HG02870 (cell line): ENCODE data around the gene ZNF423.

Experiments used
- ATAC-seq: cut with Tn5 transposase; IDR thresholded peaks from one replicate; pipeline ENCODE4 v1.9.1; 2021; ENCODE audit warnings: mild to moderate bottlenecking, moderate library complexity; ENCODE audit not compliant: unreplicated experiment

Gene ZNF423

DNA sequence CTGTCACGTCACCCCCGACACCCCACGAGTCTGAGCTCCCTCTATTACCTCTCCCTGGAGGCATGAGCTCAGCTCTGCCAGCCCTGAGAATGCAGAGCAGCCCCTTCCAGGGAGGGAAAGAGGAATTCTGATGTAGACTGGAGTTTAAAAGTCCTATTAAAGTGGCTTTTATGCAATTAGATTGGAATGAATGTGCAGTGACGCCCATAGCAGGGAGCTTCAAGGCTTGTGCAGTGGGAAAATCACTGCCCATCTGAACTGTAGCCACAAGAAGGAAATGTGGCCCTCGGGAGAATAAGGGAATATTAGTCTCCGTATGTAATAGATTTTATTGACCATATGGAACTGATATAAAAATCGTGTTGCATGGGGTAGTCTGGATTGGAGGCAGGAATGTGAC, 66.9 kb downstream of the ZNF423 start:
- no peak for ATAC-seq

DNA sequence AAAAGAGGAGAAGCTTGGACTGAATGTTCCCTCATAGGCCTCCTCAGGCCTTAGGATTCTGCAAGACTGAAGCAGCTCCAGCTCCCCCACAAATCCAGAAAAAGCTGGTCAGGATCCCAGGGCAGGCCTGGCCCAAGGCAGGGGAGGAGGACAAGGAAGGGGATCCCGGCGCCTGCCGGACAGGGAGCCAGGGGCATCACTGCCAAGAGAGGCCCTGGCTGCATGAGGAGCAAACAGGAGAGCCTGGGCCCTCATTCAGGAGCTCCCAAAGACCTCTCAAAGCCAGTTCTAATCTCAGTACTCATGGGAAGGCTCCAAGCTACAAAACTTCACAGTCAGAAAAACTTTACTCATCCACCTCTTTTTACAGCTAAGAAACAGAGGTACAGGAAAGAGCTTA, 67.3 kb downstream of the ZNF423 start:
- no peak for ATAC-seq

DNA sequence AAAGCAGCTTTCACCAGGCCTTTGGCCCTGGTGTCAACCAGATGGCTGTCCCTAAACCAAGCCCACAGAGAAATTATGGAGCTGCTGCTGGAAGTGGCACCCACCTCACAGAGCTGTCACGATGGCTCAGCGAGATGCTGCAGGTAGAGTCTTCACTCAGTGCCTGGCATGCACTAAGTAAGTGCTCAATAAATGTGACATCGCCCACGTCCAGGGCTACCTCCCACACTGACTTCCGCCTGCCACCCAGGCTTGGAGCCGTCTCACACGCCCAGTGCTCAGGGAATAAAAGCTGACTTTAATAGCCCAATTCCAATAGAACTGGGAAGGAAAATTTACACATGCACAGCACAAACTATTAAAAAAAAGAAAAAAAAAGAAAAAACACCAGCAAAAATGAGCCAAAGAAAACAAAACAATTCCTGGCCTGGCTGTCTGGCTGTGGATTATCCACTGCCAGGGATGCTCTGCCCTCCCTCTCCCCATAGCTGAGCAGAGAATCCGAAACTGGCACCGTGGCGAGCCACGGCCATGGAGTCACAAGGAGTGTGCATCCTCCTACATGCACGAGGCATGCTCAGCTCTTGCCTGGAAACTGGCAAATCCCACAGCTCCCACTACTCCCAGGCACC, 68.9 kb downstream of the ZNF423 start:
- ATAC-seq = no peak

DNA sequence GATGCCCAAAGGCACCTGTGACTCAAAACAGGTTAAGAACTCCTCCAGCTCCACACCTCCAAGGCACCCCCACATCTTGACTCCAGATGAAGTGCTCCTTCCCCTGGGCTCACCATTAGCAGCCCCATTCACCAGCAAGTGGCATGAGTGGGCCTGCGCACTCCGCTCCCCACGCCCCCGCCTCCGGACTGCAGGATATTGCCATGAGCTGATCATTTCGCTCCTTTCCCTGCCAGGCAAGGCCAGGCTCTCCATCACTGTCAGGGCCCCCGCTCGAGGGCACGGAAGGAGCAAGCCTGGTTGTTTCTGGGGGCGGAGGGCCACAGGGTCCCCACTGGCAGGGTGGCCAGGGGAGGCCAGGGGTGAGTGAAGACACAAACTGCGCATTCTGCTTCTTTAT, 69.9 kb downstream of the ZNF423 start:
- no peak for ATAC-seq

DNA sequence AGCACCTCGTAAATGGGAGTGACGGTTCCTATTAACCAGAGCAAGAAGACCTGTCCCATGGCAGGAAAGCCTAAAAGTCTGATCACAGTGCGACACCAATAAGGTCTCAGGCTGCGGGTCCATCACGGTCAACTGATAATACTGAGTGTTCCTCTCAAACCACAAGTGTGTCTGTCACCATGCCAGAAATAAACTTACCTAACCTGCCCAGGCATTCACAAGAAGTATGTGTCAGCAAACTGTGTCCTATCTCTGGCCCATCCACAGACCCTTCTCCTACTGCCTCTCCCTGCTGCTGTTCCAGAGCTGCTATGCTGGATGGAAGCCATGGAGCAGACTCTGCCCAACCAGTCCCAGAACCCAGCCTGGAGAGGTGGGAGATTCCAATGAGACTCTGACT, 73.5 kb downstream of the ZNF423 start:
- no peak for ATAC-seq

DNA sequence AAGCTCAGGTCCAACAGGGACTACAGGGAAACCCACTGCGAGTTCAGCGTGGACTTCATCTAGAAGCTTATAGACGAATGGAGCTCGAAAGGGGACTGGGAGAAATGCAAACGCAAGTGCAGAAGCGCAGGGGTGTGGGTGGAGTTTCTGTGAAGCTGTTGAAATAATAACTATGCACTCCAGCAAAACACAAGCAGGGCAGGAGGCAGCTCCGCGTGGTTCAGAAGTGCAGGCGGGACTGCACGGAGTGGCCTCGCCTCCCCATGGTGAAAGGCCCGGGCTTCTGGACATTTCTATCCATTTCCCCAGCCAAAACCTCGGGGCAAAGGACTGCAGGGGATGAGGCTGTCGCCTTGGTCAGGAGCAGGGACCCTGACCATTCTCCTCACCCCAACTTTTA, 74.5 kb downstream of the ZNF423 start:
- no peak for ATAC-seq

DNA sequence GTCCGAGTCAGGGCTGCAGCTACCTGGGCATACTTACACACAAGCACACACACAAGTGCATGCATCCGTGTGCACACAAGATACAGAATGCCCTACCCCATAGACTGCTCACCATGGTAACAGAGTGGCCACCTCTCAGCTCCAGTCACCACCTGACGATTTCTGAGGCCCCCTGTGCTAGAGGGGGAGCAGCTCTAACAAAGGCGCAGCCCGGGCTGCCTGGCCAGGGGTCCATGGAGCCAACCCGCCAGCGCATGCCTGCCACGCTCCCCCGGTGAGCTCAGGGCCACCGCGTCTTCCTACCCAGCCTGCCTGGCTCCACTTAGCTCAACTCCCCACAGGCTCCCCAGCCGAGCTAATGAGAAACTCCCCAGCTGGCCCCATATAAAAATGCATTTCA, 75.5 kb downstream of the ZNF423 start:
- no peak for ATAC-seq

DNA sequence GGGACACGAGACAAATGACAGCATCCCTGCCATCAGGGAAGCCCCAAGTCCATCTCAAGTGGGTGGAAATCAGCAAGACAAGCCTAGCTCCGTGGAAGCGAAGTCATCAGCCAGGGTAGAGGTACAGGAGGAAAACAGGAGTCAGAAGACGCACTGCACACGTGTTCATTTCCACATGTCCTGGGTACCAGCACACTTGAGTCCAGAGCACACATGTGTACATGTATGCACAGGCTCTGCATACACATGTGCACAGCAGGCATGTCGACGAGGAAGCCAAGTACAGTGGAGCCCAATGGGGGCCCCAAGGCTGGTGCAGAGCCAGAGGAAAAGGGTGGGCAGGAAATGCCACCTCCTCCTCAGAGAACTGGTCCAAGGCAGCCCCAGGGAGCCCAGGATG, 75.9 kb downstream of the ZNF423 start:
- no peak for ATAC-seq

DNA sequence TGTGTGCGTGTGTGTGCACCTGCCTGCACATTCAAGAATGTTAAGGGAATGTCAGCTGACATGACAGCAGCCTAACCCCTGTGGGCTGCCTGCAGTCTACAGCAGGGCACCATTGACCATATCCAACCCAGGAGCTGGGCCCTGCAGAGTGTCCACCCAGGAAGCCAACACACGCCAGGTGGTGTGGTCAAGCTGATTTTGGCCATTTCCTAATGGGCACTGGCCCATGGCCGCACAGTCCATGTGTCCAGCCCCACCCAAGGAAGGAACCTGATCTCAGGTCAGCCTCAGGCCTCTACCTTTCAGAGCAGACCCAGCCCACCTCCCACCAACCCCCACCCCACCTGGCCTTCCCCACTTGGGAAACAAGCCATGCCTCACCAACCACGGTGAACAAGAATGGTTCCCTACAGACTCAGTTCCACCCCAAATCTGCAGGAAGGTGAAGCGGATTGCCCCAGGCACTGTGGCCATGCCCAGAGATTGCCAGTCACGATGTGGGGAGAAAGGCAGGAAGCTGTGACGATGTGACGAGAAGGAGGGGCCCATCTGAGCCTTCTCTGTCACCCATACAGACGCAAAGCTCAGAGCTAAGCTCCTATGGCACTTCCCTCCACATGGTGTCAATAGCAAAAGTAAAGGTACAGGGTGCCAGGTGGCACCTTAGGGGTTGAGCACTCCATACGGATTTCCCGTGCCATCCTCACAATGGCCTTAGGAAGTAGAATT, 77.5 kb downstream of the ZNF423 start:
- ATAC-seq = no peak

DNA sequence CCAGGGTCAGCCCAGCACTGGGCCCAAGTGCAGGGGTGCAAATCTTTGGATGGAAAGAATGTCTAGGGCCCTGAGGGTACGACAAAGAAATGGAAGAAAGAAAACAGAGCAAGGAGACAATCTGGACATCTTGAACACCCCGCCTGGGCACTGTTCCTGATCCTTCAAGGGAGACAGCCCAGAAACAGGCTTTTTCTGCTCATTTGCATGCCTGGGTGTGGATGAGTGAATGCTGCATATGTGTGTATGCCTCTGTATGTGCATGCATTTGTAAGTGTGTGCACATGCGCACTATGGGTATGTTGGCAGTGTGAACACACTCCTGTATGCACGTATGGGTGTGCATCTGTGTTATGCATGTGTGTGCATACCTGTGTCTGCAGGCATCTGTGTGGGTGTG, 79.2 kb downstream of the ZNF423 start:
- no peak for ATAC-seq

DNA sequence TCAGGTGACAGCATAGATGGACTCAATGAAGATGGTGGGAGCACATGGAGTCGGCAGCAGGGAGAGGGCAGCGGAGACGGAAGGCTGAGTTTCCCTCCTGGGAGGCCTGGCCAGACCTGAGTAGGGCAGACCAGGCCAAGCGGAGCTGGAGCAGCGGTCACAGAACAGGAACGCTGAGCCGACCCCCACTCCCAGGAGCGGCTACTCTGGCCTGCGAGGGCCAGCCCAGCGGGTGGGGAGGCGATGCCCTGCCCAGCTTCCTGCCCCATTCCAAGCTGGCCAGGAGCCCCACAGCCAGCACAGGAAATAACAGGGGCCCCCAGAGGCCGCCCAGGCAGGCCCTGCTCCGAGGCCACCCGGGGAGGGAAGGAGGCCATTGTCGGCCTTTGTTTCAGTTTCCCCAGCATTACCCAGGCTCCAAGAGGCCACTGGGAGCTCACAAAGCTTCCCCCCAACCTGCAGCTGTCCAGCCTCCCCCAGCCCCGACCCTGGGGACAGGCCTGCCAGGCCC, 79.8 kb downstream of the ZNF423 start:
- no peak for ATAC-seq

DNA sequence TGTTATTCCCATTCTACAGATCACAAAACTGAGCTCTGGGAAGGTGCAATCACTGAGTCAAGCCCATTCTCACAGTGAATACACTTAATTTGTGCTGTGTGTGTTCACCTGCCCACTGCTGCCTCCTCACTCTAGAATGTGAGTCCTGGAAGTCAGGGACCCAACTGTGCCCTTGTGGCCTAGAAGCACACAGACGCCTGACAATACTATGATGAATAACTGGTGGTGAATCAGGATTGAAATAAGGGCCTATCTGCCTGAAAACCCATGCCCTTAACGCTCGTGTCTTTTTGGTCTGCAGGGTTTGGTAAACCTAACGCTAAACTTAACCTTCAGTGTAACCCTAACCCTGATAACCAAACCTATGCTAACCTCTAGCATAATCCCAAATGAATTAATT, 80.3 kb downstream of the ZNF423 start:
- ATAC-seq = no peak

DNA sequence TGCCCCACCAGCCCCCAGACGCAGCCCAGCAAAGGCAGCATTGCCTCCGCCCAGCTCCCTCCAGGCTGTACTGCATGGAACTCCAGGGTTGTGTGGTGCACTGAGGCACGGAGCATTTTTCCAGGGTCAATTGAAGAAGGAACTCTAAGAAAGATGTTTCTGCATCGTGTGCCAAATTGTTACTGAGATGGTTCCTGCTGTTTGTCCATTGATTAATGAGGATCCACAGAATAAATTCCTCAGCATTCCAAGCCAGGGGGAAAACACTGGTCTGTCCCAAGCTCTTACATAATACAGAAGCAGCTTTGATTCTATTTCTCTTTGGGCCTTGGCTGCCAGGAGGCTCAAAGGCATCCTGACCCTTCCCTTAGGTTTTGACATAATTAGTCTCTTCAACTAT, 80.9 kb downstream of the ZNF423 start:
- no peak for ATAC-seq

DNA sequence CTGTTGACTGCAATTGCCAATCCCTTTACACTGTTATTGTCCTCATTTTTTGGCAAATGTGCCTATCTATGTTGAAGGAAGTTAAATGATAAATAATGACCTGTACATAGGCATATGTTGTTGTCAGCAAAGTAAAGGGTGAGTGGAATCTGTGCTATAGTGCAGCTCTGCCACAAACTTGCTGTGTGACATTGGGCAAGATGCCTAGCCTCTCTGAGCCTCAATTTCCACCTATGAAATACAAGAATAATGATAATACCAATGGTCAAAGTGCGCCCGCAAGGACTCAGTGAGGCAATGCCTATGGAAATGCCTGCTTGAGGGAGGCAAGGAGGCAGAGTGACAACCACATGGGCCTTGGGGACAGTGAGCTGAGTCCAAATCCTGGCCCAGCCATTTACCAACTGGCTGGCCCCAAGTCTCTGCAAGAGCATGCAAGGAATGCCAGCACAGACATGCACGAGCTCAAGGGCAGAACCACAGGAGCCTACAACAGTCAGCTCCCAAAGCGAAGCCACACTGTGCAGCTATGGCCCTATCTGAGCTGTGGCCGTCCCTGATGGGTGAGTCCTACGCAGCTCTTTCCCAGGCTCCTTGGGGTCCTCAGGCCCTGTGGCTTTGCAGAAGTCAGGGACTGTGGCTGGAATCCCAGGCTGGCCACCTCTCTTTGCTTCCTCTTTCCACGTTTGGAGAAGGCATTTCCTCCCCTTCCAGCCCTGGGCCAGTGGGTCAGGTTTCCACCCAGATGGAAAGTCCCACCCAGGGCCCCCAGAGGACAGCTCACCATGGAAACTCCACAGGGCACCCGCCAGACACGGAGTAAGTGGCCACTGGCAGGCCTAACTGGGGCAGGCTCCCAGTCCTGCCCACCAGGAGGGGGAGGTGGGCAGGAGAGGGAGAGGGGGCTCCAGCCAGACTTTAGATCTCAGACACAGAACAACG, 82.1 kb downstream of the ZNF423 start:
- no peak for ATAC-seq

DNA sequence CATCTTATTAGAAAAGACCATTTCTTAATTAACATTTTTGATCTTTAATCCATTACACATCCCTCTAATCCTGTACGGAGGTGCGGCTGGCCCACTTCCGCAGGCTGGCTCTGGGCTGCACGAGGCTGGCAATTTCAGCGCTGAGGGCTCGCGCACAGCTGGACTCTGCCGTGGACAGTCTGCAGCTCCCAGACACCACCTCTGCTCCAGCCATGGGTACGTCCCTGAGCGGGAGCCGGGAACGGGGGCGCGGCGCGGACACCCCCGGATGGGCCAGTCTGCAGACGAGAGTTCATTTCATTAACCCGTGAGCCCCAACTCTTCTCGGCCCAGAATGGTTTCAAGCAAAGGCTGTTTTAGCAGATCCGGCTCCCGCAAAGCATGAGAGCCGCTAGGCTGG, 87.9 kb downstream of the ZNF423 start:
- no peak for ATAC-seq

DNA sequence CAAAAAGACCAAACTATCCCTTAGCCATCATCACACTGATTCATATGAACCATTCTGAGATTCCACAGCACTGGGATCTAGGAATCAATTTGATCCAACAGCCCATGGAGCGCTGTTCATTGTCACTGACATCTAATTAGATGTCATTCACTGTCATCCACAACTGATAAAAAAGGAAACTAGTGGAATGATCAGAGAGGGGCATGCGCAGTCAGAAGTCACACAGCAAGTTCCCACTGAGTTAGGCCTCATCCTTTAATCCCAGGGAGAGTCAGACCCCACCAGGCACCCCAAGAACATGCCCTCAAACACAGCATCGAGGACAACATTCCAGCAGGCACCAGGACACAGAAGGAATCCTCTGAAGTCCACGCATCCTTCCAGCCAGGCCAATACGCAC, 88.5 kb downstream of the ZNF423 start:
- no peak for ATAC-seq

DNA sequence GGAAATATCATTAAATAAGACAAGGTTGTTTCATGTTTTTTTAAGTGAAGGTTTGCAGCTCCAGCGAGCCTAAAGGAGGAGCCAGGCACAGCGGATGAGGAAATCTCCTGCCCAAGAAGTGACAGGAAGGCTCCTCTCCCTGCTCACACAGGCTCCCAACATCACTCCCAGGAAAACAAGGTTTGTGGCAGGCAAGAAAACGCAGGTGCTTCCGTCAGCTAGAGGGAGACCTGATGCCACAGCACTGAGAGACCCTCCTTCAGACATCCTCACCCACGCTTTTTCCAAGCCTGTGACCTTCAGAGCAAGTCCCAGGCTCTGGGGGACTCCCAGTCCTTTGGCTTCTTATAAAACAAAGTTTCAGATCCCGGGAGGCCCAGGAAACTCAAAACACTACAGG, 89.7 kb downstream of the ZNF423 start:
- ATAC-seq = no peak

DNA sequence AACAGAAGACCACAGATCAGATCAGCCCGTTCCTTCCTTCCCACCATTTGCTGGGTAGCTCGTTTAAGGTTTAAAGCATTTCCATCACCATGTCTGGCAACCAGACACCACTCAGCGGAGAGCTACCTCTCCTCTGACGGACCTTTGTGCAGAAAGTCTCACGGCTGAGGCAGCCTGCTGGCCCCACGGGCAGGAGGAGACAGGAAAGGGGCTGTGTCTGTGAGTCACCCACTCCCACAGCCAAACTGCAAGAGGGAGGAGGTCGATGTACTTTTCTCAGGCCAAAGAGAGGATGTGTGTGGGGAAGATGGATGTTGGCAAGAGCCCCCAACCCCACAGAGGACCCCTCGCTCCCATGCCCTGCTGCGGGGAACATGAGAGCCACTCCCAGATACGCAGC, 92.1 kb downstream of the ZNF423 start:
- no peak for ATAC-seq

DNA sequence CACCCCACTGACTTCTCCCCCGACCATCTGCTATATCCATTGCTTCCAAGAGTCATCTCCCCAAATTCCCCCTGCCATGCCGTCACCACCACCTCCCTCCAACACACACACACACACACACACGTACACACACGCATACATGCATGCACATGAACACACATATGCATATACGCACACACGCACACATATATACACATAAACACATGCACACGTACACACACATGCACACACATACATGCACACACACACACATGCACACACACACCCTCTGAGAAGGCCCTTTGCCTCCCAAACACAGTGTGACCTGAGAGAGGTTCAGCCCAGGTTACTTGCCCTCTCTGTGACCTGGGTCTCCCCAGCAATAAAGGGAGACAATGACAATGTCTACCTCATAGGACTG, 95.1 kb downstream of the ZNF423 start:
- ATAC-seq = no peak

DNA sequence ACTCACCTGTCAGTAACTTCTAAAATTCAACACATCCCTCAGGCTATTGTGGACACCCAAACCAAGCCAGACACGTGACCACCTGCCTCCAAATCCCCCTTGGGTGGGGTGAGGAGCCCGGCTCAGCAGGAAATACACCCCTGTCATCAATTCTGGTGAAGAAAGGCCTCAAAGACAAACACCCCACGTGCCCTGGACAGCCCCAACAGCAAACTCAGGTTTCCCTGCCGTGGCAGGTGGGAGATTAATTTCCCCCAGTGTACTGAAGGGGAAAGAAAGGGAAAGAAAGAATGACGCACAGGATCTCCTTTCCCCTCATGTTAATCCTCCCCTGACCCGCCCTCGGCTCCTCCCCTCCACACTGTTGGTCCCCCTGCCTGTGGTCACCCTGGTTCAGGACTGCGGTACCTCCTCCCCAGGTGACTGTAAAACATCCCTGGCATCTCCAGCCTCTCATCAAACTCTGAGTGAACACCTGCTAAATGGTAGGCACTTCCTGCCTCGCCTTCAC, 98.3 kb downstream of the ZNF423 start:
- ATAC-seq = no peak

DNA sequence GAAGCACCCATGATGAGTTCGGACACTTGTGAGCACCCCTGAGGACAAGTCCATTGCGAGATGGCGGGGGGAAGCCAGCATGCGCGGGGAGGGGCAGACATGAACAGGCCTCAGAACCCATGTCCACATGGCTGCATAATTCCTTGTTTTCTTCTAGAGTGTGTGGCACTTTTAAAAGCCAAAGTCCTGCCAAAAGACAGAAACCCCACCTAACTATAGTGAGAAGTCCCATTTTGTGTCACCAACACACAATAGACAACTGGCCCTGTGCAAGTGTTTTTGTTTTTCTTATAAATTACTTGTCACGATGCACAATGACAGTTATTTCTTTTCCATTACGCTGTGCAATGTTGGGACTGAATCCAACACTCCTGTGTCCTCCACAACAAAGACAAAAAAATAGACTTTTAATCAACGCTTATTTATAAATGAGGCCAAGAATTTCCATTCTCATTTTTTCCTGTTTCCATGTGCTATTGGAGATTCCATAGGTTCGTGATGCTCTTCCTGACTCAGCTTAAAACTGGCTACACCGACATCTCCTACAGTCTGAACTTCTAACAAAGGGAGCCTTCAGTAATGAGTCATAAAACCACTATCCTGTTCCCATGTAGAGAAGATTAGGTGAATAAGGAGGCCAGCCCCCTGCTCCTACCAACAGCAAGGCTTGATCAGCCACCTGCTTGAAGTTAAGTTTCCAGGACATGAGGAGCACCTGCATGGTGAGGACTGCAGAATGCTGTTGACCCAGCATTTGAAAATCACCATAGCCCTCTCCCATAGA, 98.9 kb downstream of the ZNF423 start:
- ATAC-seq = no peak
